Prostate gland (tissue), 2 donors: ENCODE data around the gene DTX4.

Source experiments
- POLR2AphosphoS5 ChIP-seq: sonication (generic); formaldehyde crosslinking; IDR thresholded peaks from one replicate; pipeline ENCODE4 v1.6.1; 2017; ENCODE audit warnings: antibody characterized with exemption
- TF ChIP-seq, protein P1 (sequence below), 4 experiments: fragments of 200-600 bp in 2 of 4; fragments of 450-650 bp in 2 of 4; sonication (generic) in 2 of 4; IDR thresholded peaks; 1 replicate in 3 of 4; 2 replicates in 1 of 4; pipeline ENCODE4 v1.5.1; 2016 to 2019; ENCODE audit warnings: antibody characterized with exemption in 4 of 4, mild to moderate bottlenecking in 2 of 4, moderate library complexity in 2 of 4

DNA sequence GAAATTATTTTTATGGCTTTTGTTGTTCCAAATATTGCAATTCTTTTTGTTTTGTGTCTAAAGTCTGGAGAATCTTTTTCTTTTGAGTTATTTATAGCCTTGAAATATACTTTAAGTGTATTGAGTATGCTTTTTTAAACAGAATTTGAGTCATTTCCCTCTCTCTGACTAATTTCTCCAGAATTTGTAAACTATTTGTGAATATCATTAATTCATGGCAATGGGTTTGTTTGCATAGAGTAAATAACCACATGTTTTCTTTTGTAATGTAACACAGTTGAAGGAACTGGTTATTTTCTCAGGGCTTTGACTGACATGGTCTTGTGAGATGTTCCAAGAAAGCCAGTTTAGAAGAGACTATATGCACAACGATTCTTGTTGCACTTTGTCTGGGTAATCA is 71.7 kb downstream of the DTX4 start:
- TF ChIP-seq, protein P1, sequence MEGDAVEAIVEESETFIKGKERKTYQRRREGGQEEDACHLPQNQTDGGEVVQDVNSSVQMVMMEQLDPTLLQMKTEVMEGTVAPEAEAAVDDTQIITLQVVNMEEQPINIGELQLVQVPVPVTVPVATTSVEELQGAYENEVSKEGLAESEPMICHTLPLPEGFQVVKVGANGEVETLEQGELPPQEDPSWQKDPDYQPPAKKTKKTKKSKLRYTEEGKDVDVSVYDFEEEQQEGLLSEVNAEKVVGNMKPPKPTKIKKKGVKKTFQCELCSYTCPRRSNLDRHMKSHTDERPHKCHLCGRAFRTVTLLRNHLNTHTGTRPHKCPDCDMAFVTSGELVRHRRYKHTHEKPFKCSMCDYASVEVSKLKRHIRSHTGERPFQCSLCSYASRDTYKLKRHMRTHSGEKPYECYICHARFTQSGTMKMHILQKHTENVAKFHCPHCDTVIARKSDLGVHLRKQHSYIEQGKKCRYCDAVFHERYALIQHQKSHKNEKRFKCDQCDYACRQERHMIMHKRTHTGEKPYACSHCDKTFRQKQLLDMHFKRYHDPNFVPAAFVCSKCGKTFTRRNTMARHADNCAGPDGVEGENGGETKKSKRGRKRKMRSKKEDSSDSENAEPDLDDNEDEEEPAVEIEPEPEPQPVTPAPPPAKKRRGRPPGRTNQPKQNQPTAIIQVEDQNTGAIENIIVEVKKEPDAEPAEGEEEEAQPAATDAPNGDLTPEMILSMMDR (IDR thresholded peaks at IDR 0.05) = no peak
- TF ChIP-seq POLR2AphosphoS5 = no peak
